ENCODE data around the gene INSL3.

DNA sequence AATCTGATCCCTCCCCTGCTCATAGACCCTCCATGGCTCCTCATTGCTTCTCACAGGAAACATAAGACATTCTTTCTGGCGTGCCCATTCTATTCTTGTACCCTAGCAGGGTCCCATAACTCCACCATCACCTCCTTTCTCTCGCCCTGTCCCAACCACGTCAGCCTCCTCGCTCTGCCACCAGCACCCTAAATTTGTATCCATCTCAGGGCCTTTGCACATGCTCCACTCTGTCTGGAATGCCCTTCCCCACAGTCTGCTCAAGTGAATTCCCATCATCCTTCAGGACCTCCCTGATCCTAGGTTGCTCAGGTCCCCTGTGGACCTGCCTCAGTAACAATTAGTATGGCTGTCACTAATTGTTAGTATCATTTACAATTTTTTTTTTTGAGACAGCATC, 15.9 kb downstream of the INSL3 start:
- TF ChIP-seq, protein P1, sequence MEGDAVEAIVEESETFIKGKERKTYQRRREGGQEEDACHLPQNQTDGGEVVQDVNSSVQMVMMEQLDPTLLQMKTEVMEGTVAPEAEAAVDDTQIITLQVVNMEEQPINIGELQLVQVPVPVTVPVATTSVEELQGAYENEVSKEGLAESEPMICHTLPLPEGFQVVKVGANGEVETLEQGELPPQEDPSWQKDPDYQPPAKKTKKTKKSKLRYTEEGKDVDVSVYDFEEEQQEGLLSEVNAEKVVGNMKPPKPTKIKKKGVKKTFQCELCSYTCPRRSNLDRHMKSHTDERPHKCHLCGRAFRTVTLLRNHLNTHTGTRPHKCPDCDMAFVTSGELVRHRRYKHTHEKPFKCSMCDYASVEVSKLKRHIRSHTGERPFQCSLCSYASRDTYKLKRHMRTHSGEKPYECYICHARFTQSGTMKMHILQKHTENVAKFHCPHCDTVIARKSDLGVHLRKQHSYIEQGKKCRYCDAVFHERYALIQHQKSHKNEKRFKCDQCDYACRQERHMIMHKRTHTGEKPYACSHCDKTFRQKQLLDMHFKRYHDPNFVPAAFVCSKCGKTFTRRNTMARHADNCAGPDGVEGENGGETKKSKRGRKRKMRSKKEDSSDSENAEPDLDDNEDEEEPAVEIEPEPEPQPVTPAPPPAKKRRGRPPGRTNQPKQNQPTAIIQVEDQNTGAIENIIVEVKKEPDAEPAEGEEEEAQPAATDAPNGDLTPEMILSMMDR (IDR thresholded peaks at IDR 0.05 in 4 of 5, conservative IDR thresholded peaks at IDR 0.05 in 1 of 5): no peak
- no peak for TF ChIP-seq POLR2A (IDR thresholded peaks at IDR 0.05)
